GM10266 (cell line): ENCODE data around the gene FAM186B.
A peak's percentile ranks its signal among the peaks of the same experiment; 100 is the strongest.

Source experiments
- DNase-seq: peaks from one replicate; pipeline ENCODE4 v3.0.0; 2012; ENCODE audit errors: extremely low spot score
- TF ChIP-seq, protein P1 (sequence below): IDR thresholded peaks from 2 replicates; pipeline ENCODE4 v1.5.1; 2012; ENCODE audit warnings: mild to moderate bottlenecking, low read depth; ENCODE audit not compliant: control insufficient read depth, insufficient read depth; ENCODE audit errors: missing control alignments

FAM186B gene

DNA sequence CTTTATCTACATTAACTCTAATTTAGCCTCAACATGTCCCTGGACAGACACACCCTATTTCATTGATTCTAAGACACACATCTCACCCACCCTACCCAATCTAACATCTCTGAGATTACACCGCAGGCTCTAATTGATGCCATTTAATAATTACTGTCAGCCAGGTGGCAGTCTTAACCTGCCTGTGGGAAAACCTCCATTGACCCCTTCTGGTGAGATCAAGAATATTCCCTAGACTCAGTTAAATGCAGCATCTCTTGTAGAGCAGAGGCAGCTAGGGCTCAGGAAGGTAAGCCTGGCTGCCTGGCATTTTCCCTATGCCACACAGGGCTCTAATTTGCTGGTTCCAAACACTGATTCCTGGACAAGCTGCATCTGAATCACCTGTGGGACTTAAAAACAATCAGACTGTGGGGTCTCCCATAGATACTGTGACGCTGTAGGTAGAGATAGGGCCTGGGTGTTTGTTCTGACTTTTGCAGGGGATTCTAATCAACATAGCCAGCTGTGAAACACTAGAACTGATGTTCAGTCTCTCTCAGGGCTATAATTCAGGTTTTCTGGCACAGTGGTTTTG is 51.8 kb downstream of the FAM186B start:
- DNase-seq: peak; percentile 70
- TF ChIP-seq, protein P1, sequence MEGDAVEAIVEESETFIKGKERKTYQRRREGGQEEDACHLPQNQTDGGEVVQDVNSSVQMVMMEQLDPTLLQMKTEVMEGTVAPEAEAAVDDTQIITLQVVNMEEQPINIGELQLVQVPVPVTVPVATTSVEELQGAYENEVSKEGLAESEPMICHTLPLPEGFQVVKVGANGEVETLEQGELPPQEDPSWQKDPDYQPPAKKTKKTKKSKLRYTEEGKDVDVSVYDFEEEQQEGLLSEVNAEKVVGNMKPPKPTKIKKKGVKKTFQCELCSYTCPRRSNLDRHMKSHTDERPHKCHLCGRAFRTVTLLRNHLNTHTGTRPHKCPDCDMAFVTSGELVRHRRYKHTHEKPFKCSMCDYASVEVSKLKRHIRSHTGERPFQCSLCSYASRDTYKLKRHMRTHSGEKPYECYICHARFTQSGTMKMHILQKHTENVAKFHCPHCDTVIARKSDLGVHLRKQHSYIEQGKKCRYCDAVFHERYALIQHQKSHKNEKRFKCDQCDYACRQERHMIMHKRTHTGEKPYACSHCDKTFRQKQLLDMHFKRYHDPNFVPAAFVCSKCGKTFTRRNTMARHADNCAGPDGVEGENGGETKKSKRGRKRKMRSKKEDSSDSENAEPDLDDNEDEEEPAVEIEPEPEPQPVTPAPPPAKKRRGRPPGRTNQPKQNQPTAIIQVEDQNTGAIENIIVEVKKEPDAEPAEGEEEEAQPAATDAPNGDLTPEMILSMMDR: peak; percentile 61

DNA sequence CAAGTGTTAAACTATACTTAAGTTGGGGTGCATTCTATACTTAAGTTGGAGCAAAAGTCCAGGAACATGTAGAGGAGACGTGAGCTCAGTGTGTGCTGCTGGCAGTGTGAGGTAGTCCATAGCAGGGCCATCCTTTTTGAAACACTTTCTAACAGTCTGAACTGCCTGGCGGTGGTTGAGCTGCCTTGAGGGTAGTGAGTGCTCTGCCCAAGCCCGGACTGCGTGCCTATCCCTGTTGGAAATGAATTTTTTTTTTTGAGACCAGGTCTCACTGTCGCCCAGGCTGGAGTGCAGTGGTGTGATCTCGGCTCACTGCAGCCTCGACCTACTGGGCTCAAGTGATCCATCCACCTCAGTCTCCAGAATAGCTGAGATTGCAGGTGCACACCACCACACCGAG is 52.5 kb downstream of the FAM186B start:
- TF ChIP-seq, protein P1: no peak
- DNase-seq: no peak

DNA sequence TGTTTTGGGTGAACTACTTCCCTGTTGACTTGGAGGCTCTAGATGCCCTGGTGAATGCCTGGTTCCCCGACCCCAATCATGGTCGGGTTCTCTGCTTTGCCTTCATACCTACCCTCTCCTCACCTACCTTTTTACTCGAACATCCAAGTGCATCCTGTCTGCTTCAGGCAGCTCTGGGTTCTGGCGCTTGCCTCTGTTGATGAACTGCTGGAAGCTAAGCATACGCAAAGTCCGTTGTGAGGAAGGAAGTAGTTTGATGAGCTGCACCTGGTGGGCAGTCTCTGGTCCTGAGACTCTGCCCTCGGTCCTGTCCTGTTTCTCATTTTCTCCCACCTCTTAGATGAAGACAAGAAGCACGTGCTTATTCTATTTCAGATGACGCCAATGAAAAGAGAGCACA is 53.0 kb downstream of the FAM186B start:
- DNase-seq: no peak
- TF ChIP-seq, protein P1: no peak

DNA sequence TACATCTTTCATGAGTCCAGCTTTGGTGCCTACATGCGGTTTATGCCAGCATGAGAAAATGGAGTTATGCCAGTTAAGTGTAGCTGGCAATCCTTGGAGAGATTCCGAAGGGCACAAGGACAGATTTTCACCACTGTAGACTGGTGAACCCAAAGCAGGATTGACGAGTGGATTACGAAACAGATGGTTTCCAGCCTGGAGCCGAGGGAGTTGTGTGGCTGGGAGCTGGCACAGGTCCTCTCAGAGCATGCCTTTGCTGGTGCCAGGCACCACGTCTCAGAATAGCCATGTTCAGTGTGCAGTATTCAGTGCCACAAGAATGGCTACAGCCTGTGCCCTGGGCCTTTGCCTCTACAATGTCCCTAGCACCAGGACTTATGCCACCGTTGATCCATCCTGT is 53.4 kb downstream of the FAM186B start:
- DNase-seq: no peak
- TF ChIP-seq, protein P1: no peak

DNA sequence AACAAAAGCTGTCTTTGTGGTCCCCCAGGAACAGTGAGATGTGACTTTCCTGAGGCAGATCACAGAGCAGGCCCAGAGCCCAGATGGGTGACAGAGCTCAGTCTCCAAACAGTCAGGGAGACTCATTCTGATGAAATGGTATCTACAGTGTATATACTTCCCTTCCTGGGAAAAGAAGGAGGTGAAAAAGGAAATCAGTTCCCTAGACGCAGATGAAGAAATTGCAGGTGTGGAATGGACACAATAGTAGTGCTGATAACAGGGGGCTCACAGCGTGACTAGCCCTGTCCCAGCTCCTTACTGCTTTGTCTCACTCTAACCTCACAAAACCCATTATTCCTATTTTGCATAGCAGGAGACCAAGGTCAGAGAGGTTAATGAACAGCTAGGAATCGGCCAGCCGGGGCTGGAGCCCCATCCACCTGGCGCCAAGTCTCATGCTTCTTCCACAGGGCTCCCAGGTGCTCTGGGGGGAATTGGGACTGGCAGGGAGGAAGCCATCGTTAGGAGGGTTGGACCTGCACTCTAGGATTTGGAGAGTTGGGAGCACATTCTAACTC is 54.7 kb downstream of the FAM186B start:
- TF ChIP-seq, protein P1: no peak
- DNase-seq: no peak

DNA sequence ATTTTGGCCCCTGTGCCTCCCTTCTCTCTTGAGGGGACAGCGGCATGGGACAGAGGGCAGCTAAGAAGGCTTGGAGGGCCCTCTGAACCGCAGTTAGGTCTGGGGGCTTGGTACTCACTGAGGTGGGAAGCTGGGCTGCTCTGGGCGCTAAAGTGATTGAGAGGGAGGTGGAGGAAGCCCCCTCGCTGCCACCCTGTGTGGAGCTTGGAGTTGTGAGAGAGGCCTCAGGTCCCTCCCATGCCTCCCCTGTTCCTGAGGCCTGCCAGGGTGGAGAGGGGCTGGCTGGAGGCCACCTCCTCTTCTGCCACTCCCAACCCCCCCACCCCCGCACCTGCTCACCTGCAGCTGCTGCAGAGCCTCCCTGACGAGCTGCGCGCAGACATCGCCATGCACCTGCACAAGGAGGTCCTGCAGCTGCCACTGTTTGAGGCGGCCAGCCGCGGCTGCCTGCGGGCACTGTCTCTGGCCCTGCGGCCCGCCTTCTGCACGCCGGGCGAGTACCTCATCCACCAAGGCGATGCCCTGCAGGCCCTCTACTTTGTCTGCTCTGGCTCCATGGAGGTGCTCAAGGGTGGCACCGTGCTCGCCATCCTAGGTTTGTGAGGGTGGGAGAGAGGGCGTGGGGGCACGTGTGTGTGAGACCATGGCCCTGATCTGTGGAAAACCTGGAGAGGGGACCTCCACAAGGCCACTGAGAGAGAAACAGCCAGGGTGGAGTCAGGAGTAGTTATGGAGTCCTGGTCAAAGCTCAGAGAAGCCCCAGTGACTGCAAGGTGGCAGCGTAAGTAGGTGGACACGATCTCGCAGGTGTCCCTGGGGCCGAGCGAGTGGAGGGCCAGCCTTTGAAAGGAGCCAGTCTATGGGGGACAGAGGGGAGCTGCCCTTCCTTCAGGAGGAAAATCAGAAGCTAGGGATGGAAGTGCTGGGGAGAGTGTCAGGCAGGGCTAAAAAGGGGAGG is 55.4 kb downstream of the FAM186B start:
- TF ChIP-seq, protein P1: no peak
- DNase-seq: no peak
